ENCODE data around the gene TRIM7. TPM values are rescaled to one million over a fixed set of nuclear protein-coding genes. Genes with fewer than 3 reads are reported as not detected.
"Not testable (repeated sequence)": the region's sequence is repeated elsewhere in the genome, so short reads cannot be mapped to it uniquely, and the experiment has no call there.

Gene TRIM7
- polyA plus RNA-seq, 5 donors: 0.14 to 1.00 (median 0.24) TPM

DNA sequence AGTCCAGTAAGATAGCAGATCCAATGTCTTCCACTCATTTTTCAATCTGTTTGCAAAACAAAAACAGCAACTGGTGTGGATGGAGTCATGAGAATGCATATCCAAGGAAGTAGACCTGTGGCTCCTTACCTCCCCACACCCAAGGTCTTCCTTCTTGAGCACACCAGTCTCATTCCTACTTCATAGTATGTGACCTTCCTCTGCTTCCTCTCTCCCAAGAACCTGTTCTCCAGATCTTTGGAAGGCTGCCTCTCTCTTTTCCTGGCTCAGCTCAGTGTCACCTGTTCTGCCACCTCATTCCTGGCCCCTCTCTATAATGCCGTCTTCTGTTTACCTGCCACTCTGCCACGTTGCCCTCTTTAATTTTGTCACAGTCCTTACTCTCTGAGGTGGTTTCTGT is 7.9 kb upstream of the TRIM7 start:
- DNase-seq: no peak

DNA sequence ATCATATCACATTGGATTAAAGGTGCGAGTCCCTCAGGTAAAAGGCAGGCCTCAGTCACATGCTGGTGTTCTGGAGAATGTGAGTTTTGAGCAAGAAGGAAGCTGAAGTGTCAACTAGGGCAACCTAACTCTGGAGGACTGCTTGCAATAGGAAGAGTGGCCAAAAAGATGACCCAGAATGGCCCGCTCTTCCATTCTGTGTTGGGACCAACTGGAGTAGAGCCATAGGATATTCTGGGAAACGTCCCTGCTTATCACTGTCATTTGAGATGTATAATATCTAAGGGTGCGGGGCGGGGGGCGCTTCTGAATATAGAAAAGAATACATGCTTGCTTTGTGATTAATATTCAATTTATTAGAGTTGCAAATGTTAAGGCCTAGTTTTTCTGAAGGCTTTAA is 7.1 kb upstream of the TRIM7 start:
- no peak for DNase-seq

DNA sequence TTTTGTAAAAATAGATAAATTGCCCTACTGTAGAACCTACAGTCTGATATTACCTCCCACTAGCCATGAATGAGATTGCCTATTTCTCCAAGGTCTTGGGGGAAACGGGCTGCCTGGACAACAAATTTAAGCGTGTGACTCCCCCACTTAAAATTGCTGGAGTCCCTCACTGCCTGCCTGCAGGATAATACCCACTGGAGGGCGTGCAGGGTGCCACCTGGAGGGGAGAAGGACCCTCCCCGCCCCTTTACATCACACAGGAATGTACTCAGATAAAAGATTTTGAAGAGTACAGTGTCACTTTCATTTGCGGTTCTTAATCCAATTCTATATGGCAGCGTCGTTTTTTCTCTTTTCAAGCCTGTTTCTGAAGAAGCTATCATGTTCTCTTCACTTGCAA is 6.2 kb upstream of the TRIM7 start:
- DNase-seq: no peak

DNA sequence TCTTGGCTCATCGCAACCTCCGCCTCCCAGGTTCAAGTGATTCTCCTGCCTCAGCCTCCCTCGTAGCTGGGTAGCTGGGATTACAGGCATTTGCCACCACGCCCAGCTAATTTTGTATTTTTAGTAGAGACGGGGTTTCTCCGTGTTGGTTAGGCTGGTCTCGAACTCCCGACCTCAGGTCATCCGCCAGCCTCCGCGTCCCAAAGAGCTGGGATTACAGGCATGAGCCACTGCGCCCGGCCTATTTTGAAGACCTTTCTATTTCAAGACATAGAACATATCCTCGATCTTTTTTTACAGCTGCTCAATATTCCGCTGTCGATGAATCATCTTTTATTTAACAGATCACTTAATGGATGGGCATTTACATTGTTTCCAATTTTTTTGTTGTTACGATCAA is 5.7 kb upstream of the TRIM7 start:
- not testable (repeated sequence) for DNase-seq

DNA sequence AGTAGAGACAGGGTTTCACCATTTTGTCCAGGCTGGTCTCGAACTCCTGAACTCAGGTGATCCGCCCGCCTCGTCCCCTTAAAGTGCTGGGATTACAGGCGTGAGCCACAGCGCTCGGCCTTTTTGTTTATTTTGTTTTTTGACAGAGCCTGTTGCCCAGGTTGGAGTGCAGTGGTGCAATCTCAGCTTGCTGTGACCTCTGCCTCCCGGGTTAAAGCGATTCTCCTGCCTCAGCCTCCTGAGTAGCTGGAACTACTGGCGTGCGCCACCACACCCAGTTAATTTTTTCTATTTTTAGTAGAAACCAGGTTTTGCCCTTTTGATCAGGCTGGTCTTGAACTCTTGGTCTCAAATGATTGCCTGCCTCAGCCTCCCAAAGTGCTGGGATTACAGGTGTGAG is 5.2 kb upstream of the TRIM7 start:
- not testable (repeated sequence) for DNase-seq

DNA sequence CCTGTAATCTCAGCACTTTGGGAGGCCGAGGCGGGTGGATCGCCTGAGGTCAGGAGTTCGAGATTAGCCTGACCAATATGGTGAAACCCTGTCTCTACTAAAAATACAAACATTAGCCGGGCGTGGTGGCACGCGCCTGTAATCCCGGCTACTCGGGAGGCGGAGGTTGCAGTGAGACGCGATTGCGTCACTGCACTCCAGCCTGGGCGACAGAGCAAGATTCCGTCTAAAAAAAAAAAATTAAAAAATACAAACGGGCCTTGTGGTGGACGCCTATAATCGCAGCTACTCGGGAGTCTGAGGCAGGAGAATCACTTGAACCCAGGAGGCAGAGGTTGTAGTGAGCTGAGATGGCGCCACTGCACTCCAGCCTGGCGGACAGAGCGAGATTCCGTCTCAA is 4.0 kb upstream of the TRIM7 start:
- not testable (repeated sequence) for DNase-seq

DNA sequence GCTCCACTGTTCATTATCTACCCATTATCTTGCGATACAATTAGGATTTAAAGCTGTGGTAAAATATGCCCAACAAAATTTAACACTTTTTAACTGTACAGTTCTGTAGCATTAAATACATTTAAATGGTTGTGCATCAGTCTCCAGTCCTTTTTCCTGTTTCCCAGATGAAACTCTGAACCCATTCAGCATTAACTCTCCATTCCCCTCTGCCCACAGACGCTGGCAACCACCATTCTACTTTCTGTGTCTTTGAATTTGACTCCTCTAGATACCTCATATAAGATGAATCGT is 2.9 kb upstream of the TRIM7 start:
- DNase-seq: no peak

DNA sequence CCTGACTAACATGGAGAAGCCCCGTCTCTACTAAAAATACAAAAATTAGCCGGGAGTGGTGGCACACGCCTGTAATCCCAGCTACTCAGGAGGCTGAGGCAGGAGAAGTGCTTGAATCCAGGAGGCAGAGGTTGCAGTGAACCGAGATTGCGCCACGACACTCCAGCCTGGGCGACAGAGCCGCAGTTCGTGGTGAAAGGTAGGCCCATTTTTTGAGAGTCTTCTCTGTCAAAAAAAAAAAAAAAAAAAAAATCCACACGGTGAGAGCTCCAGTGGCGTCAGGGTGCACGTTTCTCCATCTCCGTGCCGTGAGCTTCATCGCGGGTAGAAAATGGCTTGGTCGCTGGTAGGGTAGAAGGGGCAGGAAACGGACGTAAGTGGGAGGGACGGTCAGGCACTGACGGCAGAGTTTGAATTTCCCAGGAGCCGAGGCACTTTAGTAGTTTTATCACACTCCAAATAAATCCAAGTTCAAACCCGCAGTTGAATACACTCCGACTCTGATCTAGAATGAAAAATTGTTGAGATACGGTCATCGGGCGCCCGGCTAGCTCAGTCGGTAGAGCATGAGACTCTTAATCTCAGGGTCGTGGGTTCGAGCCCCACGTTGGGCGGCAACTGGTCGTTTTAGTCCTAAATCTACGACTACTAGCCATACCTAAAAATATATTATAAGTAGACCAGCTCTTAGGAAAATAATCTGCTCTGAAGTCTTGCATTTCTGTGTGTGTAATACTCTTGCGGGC is 2.4 kb upstream of the TRIM7 start:
- peak in 1 of 2 donors; percentile 80 for DNase-seq

DNA sequence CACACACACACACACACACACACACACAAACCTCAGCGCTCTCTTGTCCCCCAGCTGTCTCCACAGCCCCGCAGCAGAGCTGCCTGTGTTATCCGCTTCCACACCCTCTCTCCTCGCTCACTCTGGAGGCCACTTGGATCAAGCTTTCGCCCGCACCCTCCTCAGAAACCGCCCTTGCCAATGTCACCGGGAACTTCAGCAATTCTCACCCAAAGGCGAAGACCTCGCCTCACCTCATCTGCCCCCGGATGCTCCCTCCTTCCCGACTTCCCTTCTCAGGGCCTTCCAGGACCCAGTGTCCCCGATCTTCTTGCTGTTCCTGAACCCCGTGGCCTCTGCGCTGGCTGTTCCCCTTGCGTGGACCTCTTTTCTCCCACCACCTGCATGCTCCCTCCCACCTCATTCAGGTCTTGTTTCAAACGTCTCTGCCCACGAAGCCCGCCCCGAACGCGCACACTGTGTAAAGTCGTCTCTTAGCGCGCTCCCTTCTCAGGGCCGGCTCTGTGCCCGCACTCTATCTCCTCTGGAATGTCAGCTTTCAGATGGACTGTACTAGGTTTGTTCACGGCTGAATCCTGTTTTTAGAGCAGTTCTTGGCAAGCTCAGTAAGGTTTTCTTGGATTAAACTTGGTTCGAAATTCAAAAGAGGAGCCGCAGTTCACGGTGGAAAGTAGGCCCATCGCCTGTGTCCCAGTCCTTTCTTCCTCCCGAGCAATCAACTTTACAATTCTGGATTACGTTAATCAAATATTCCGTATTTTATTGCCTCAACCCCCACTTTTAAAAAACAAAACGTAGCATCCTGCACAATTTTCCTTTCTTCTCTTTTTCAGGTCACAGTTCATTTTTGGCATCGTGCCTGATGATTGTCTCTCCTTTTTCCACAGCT is 1.0 kb upstream of the TRIM7 start:
- no peak for DNase-seq

DNA sequence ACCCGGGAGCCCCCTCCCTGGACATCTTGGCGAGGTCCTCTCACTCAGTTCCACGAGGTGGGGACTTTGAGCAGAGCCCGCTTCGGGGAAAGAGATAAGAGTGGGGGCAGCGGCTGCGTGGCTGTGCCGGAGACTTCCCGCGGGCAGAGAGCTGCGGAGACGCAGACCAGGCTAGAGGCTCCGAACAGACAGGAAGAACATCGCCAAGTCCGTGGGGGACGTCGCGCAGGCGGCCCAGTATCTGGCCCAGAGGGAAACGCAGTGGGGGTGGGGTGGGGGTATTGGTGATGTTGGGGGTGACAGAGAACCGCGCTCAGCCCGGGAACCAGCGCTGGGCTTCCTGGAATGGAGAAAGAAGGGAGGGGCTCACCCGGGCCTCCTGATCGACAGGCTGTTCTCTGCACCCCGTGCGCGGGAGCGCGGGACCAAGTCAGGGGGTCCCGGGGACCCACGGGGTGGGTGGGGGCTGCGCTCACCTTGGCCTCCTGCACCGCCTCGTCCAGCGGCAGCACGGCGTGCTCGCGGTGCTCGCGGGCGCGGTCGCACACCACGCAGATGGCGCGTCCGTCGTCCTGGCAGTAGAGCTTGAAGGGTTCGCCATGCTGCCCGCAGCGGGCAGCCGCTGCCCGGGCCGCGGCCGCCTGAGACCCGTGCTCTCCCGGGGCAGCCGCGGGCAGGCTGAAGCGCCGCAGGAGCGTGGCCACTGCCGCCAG is 727 bp downstream of the TRIM7 start:
- DNase-seq: no peak

DNA sequence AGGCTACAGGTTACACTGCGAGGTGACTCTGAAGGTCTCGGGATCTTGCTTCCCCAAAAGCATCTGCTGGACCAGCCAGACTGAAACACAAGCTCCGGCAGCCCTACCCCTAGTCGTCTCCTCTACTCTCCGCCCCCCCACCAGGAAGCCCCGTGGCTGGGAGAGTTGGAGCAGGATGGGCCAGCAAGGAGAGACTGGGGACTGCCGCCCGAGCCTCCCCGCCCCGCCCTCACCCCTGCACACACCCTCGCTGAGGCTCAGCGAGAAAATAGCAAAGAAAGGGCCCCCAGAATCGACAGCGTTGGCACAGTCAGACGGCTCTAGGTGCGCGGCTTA is 1.3 kb downstream of the TRIM7 start:
- no peak for DNase-seq

DNA sequence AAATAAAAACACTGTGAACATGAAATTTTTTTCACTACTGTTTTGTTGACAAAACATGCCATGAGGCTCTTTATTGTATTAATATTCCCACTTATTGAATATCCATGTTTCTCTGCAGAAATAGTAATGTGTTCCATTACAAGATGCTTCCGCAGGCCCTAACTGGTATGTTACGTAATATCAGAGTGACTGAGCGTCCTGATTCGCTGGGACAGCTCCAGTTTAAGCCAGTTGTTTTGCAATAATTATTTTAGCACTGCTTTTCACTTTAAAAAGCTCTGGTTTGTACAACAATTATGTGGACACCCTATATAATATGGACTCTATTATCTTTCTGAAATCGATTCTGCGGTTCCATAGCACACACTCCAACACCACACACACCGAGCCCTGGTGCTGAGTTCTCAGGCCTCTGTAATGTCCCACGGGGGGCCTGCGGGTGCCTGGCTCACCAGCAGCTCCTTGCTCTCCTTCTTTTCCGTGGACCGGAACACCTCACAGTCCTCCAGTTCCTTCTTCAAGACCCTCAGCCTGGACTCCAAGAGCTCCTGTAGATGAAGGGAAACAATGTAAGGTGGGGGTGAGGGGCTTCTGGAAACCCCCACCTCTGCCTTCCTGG is 1.8 kb downstream of the TRIM7 start:
- DNase-seq: no peak

DNA sequence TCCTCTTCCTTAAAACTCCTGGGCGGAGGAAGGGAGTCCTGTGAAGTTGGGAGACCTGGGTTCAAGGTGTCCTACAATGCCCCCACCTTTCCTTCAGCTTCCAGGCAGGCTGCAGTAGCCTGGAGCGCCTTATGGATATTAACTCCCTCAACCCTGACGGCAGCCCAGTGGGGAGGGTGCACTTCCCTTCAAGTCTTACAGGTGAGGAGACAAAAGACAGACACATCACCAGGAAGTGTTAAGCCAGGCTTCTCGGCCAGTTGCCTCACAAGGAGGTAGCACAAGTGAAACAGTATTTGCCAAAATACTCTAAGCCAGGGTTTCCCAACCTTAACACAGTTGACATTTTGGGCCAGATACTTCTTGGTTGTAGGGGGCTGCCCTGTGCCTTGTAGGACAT is 4.2 kb downstream of the TRIM7 start:
- DNase-seq: no peak

DNA sequence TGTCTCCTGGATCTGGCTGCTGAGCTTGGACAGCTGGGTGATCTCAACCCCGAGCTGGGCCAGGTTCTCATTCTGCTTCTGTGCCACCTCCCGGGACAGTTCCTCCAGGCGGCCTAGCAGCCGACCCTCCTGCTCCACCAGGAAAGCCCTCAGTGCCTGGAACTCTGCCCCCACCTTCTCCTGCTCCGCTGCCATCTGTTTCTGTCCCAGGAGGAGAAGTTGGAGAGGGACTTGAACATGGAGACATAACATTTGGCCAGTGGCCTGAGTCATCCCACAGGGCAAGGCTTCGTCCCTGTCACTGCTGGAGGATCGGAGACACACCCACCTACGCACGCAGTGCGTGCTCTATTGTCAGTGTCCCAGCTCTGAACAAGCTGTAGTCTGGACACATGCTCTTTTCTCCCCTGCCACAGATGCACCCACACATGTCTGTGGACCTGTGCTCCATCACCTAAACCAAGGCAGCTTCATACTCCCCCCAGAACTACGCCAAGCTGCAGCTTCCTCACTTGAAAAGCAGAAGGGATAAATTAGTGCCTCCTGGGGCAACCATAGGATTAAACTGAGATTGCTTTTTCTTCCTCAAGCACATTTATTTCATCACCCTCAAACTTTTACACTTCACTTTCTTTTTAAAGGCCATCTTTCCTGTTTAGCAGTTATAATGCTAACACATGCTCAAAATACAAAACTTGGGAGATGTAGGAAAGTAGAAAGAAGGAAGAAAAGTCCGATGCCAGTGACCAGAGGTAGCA is 4.9 kb downstream of the TRIM7 start:
- DNase-seq: no peak

DNA sequence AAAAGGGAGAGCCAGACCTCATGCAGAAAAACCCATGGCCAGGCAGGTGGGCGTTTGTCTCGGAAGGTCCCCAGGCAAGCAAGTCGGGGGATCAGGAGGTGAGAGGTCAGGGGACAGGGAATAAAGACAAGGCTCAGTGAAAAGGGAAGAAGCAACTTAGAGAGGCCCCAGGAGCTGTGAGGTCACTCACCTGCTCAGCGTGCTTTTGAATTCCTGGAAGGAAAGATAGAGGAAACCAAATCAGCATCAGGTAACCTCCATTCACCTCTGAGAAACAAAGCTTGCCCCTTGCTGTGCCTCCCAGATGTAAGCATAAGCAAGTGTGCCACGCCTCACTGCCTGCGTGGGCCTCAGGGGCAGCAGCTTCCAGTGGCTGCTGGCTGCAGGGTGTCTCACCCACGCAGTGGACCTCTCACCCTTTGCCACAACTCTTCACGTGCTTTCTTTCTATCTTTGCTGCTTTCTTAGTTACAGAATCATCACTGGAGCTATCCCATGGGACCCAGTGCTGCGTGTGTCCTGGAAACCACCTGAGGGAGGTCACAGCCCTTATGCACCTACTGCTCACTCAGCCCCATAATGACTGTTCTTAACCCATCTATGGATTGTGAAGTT is 6.0 kb downstream of the TRIM7 start:
- no peak for DNase-seq

DNA sequence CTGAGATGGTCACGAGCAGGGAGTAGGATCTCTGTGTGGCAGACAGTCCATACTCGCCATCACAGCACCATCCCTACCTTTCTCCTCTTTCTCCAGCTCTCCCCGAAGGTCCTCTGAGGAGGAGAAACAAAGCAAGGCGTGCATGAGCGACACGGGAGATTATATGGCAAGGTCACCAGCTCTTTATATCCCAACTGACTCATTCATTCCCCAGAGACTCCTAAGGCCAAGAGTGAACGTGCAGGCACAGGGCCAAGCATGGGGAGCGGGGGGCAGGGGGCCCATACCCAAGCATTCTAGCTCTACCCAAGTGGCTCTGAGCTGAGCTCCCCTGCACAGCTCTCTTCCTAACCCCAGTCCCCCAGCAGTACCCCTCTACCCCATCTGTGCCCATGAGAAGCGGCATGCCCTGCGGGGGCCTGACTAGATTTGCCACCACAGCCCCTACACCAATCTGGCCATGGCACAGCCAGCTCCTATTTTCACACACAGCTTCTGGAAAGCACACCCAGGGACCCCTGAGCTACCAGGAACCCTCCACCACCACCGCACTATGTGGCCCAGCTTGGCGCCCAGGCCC is 6.8 kb downstream of the TRIM7 start:
- no peak for DNase-seq

DNA sequence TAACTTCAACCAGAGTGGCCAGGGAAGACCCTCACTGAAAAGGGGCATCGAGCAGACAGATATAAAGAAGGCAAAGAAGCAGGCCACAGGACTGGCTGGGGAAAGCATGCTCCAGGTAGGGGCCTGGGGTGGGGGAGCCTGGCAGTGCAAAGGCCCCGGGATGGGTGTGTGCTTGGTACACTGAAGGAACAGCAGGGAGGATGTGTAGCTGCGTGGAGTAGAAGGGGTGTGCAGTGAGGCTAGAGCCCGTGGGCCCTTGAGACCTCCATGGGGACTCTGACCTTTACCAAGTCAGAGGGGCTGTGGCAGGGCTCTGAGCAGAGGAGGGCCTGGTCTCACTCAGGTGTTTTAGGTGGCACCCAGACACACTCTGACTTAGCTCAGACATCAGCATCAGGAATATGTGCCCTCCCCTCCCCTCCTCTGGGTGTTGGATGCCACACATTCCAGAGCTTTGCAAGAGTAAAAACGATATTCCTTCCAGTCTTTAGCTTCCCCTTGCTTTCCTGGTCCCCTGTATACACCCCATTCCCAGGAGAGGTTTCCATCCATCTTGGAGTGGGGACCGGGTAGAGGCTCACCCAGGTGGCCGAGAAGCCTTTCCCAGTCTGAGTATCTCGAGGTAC is 7.6 kb downstream of the TRIM7 start:
- DNase-seq: no peak

DNA sequence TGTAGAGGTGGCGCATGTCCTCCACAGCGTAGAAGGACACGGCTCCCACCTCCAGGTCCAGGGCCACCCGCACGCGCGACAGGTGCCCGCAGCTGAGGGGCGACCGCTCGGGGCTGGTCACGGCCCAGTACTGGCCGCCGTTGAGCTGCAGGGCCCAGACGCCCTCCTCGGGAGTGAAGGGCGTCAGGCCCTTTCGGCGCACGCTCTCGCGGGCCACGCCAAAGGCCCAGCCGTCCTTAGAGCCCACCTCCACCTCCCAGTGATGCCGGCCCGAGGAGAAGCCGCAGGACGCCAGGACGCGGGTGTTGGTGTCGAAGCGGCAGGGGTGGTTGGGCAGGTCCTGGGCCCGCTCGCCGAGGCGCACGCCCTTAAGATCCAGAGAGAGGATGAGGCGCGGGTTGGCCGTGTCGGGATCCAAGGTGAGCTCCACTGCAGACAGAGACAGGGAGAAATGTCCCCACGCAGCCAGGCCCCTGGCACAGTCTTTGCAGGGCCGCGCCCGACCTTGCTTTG is 9.7 kb downstream of the TRIM7 start:
- DNase-seq: no peak

DNA sequence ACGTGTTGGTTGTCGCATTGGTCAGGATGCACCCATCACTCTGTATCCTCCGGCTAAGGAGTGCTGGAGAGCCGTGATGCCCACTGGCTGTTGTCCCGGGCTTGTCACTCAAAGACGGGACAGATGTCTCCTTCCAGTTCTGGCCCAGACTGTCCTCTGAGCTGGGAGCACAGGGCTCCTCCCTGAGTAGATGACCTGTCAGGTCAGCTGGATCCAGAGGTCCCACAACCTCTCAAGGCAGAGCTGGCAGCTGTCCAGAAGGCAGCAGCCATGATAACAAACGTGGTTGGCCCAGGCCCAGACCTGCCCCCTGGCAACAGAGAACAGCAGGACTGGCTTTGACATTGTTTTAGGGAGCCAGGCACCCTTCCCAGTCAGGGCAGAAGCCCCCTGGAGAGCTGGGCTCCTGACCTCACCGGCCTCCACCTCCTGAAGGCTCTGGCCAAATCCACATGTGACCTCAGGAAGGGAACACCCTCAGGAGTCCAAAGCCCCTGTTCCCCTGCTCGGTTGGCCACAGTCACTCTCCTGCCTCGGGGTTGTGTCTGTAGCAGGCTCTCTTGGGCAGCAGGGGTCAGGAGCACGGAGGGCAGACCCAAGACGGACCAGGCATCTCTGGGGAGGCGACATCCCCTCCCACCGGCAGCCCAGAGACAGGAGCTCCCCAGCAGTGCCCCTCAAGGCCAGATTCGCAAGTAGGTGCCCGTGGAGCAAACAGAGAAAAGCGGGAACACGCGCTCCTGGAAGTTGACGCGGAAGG is 10.3 kb downstream of the TRIM7 start:
- no peak for DNase-seq

All from right lung (tissue), 5 donors.